ENCODE measurements around the gene ANGEL1. TPM values are rescaled to one million over a fixed set of nuclear protein-coding genes. Genes with fewer than 3 reads are reported as not detected.

The ANGEL1 gene
- polyA plus RNA-seq, 1 experiment = 16.8 TPM

DNA sequence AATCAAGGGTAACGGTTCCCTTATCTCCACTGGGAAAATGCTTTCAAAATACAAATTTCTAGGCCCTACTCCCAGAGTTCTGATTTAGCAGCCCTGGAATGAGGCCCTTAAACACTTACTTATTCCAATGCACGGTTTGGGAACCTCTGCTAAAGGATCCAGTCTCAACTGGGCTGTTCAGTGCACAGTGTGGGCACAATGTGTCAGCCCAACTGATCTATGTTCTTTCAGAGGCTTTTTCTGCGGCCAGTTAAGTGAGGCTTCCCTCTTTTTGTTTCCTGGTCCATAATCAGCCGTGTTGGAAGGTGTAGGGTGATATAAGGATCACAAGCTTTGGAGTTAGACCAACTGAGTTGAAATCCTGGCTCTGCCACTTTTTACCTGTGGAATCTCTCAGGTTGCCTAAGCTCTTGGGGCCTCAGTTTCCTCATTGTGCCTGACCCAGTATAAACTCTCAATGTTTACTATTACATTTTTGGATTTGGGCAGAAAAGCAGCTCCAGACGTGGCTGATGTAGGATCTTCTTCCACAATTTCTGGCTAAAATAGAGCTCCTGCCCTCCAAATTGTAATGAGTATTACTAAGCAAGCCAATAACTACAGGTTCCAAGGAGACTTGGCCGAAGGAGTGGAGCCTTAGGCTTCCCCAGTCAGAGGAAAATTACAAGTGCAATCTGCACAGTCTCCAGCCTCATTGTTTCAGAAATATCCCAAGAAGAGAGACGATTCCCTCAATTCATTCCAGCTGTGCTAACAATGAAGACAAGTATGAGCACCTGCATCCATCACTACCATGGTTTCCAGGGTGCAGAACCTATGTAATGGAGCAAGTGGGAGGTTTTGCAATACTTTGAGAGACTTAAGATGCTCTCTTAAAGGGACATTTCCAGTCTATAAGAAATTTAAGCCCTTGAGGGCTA, 2.3 kb upstream of the ANGEL1 start:
- Histone ChIP-seq H3K27me3 (ENCODE audit: control insufficient read depth, insufficient read depth, low read length) (peaks cover 5% of the 10 kb centered on the region), H3K36me3 (ENCODE audit: control insufficient read depth, insufficient read depth, low read length) (no peaks in the 10 kb centered on the region), H3K4me3 (ENCODE audit: low read depth, low read length) (no peak overlapping the region)
- DNase-seq (ENCODE audit: low read depth) = no peak
- ChIA-PET CTCF (no interaction called here), POLR2A (no interaction called here)
- TF ChIP-seq, protein P1, sequence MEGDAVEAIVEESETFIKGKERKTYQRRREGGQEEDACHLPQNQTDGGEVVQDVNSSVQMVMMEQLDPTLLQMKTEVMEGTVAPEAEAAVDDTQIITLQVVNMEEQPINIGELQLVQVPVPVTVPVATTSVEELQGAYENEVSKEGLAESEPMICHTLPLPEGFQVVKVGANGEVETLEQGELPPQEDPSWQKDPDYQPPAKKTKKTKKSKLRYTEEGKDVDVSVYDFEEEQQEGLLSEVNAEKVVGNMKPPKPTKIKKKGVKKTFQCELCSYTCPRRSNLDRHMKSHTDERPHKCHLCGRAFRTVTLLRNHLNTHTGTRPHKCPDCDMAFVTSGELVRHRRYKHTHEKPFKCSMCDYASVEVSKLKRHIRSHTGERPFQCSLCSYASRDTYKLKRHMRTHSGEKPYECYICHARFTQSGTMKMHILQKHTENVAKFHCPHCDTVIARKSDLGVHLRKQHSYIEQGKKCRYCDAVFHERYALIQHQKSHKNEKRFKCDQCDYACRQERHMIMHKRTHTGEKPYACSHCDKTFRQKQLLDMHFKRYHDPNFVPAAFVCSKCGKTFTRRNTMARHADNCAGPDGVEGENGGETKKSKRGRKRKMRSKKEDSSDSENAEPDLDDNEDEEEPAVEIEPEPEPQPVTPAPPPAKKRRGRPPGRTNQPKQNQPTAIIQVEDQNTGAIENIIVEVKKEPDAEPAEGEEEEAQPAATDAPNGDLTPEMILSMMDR (IDR thresholded peaks at IDR 0.05; ENCODE audit: insufficient read depth, low read depth, low read length) = no peak

DNA sequence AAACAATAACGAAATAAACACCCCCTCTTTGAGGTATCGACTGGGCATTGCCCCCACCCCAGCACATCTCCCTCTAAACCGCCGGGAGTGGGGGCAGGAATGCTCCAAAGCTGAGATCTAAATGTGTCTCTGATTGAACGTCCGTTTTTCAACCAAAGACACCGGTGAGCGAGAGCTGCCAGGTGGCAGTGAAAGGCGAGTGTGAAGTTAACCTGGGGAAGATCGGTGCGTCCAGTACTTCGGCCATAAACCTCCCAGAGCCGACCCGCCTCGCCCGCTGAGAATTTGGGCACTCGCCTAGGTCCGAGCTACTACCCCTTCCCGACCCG, 625 bp downstream of the ANGEL1 start:
- ChIA-PET CTCF (interaction anchor here (1.1 to 4.6 kb wide), 5 partner anchors 12 to 102 kb away, joined by 3 to 34 read pairs (median 10); no protein-coding TSS in a partner anchor), POLR2A (no interaction called here)
- peaks cover 5% of the 10 kb centered on the region for H3K36me3 ChIP-seq (ENCODE audit: control insufficient read depth, insufficient read depth, low read length)
- TF ChIP-seq, protein P1 (IDR thresholded peaks at IDR 0.05; ENCODE audit: insufficient read depth, low read depth, low read length) = no peak
- DNase-seq (ENCODE audit: low read depth) = no peak
- peak overlapping the region; percentile 80 for H3K4me3 ChIP-seq (ENCODE audit: low read depth, low read length)
- H3K27me3 ChIP-seq (ENCODE audit: control insufficient read depth, insufficient read depth, low read length) = peaks cover under 1% of the 10 kb centered on the region; the same call in 1 of the 2 replicates

- Histone ChIP-seq H3K4me3 (ENCODE audit: low read depth, low read length) (peak overlapping the region; percentile 80), H3K36me3 (ENCODE audit: control insufficient read depth, insufficient read depth, low read length) (peaks cover 9% of the 10 kb centered on the region), H3K27me3 (ENCODE audit: control insufficient read depth, insufficient read depth, low read length) (no peaks in the 10 kb centered on the region)
- TF ChIP-seq, protein P1 (IDR thresholded peaks at IDR 0.05; ENCODE audit: insufficient read depth, low read depth, low read length) = no peak
- DNase-seq (ENCODE audit: low read depth) = no peak
- CTCF ChIA-PET = interaction anchor here (1.1 to 4.6 kb wide), 5 partner anchors 11 to 101 kb away, joined by 3 to 34 read pairs (median 10); no protein-coding TSS in a partner anchor
- POLR2A ChIA-PET = no interaction called here
These were observed 1.1 kb downstream of the ANGEL1 start for GRCh38 chr14:76811561-76811960.

GRCh38 chr14:76810953-76811400, 1.7 kb downstream of the ANGEL1 start:
- Histone ChIP-seq H3K4me3 (ENCODE audit: low read depth, low read length) (peak overlapping the region; percentile 34), H3K36me3 (ENCODE audit: control insufficient read depth, insufficient read depth, low read length) (peaks cover 12% of the 10 kb centered on the region), H3K27me3 (ENCODE audit: control insufficient read depth, insufficient read depth, low read length) (no peaks in the 10 kb centered on the region)
- ChIA-PET POLR2A (no interaction called here), CTCF (interaction anchor here (1.1 to 4.6 kb wide), 4 partner anchors 27 to 101 kb away, joined by 5 to 34 read pairs (median 18); no protein-coding TSS in a partner anchor)
- TF ChIP-seq, protein P1 (IDR thresholded peaks at IDR 0.05; ENCODE audit: insufficient read depth, low read depth, low read length) = peak; percentile 71
- DNase-seq (ENCODE audit: low read depth) = no peak

DNA sequence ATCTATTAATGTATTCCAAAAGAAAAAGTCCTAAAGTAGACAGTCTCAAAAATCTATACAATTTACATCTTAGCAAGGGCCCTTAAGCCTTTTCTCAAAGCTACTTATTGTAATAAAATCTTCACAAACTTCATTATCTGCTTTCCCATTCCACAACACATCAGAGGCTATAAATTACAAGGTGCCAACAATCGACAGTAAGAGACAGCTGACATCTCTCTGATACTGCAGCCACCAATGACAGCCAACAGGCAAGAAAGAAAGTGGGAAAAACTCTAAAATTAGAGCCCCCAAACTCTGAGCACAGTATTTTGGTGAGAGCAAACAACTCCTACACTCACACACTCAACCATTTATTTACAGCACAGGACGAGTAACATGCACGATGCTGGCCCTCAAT, 2.2 kb downstream of the ANGEL1 start:
- no peak for DNase-seq (ENCODE audit: low read depth)
- no peak overlapping the region for H3K4me3 ChIP-seq (ENCODE audit: low read depth, low read length)
- CTCF ChIA-PET = interaction anchor here (1.1 to 4.6 kb wide), 4 partner anchors 26 to 100 kb away, joined by 5 to 34 read pairs (median 18); no protein-coding TSS in a partner anchor
- POLR2A ChIA-PET = no interaction called here
- TF ChIP-seq, protein P1 (IDR thresholded peaks at IDR 0.05; ENCODE audit: insufficient read depth, low read depth, low read length) = no peak
- H3K36me3 ChIP-seq (ENCODE audit: control insufficient read depth, insufficient read depth, low read length) = peaks cover 12% of the 10 kb centered on the region
- H3K27me3 ChIP-seq (ENCODE audit: control insufficient read depth, insufficient read depth, low read length) = no peaks in the 10 kb centered on the region
